T-helper 17 cell (primary cell): ENCODE results near the gene CCL18. TPM values are rescaled to one million over a fixed set of nuclear protein-coding genes. Genes with fewer than 3 reads are reported as not detected.
"Not testable (repeated sequence)": the region's sequence is repeated elsewhere in the genome, so short reads cannot be mapped to it uniquely, and the experiment has no call there.

Source experiments
- ATAC-seq: fragments of 150-1000 bp; cut with Tn5 transposase; 2 replicates; pipeline ENCODE4 v1.10.0; 2021; ENCODE audit warnings: mild to moderate bottlenecking, moderate library complexity
- DNase-seq, 3 donors: peaks; one replicate each; pipeline versions ENCODE4 v3.0.0 to v3.0.0-alpha.2; 2020 to 2021
- H3K9me3 ChIP-seq: one replicate; pipeline ENCODE4 v1.7.0; 2013; ENCODE audit warnings: low read length, mild to moderate bottlenecking; ENCODE audit not compliant: control insufficient read depth, poor library complexity, severe bottlenecking
- H3K27ac Mint-ChIP-seq: one replicate; pipeline ENCODE4 v1.8.0; 2022; ENCODE audit warnings: mild to moderate bottlenecking, moderate library complexity, mixed read lengths
- H3K27me3 Mint-ChIP-seq: one replicate; pipeline ENCODE4 v1.8.0; 2022; ENCODE audit warnings: mixed read lengths
- H3K36me3 Mint-ChIP-seq: one replicate; pipeline ENCODE4 v1.8.0; 2022; ENCODE audit warnings: low read depth, mixed read lengths
- H3K4me1 Mint-ChIP-seq: one replicate; pipeline ENCODE4 v1.8.0; 2022; ENCODE audit warnings: mild to moderate bottlenecking, mixed read lengths
- H3K4me3 Mint-ChIP-seq: one replicate; pipeline ENCODE4 v1.8.0; 2022; ENCODE audit warnings: mild to moderate bottlenecking, moderate library complexity, mixed read lengths
- total RNA-seq, 4 donors: library from RNA in 2 of 4; stranded (reverse) in 2 of 4; gene quantifications; one replicate each; pipeline ENCODE4 v1.2.3 and lab custom pipeline; 2022 to 2026

The CCL18 gene
- total RNA-seq, 2 donors from 2014 or later = not detected

- H3K27ac Mint-ChIP-seq, H3K36me3 Mint-ChIP-seq, H3K4me3 Mint-ChIP-seq, H3K4me1 Mint-ChIP-seq, H3K9me3 ChIP-seq, ATAC-seq, DNase-seq: not testable (repeated sequence)
- peaks cover 32% of the 10 kb centered on the region for H3K27me3 Mint-ChIP-seq
These were observed 51.0 kb downstream of the CCL18 start for GRCh38 chr17:36114971-36115648.

DNA sequence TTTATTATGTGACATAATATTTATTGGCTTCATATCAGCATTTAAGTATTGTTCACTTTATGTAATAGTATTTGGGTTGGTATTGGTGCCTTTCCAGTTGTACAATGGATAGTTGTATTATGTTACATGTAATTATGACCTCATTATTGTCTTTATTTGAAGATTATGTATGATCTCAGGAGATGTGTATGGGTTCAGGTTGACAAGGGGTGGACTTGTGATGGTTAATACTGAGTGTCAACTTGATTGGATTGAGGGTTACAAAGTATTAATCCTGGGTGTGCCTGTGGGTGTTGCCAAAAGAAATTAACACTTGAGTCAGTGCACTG, 51.5 kb downstream of the CCL18 start:
- peaks cover 27% of the 10 kb centered on the region for H3K27me3 Mint-ChIP-seq
- not testable (repeated sequence) for H3K4me1 Mint-ChIP-seq, H3K27ac Mint-ChIP-seq, ATAC-seq, H3K4me3 Mint-ChIP-seq, H3K36me3 Mint-ChIP-seq, DNase-seq, H3K9me3 ChIP-seq

DNA sequence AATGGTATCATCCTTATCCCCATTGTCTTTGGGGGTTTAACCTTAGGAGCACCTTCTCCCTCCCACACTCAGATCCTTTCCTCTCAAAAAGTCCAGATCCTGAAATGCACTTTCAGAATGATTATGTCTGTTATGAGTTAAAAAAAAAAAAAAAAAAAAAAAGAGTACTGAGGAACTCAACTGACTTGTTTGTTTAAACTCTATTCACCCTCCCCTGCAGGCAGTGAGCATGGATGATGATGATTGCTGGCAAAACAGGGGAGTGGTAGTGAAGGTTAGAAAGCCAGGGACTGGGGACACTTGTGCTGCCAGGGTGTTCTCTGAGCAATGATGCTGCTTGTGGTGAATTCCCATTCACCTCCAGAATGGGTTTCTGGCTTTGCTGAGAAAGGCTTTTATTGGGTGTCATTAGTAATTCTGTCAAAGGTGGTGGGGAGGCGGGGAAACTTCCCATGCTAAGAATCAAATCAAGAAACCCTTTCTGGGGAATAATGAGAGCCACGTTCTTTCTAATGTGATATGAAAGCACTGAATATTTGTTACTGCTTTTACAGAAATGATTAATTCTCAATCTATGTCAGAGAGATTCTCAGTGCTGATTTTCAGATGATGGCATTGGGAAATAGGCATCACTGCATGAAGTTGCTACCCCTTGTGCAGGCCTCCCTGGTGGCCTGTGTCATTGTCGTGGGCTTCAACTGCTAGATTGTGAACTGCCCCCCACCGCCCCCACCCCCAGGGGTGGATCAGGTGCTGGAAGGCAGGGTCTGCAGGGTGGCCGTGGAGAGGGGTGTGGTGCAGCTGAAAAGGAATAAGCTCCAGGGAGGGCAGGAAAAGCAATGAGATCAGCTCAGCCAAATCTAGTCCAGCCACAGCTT, 53.7 kb downstream of the CCL18 start:
- ATAC-seq (no peak), DNase-seq (no peak)
- Mint-ChIP-seq H3K36me3 (no peaks in the 10 kb centered on the region), H3K4me1 (no peaks in the 10 kb centered on the region), H3K27ac (no peak overlapping the region), H3K27me3 (peaks cover 29% of the 10 kb centered on the region), H3K4me3 (no peak overlapping the region)
- no peaks in the 10 kb centered on the region for H3K9me3 ChIP-seq

DNA sequence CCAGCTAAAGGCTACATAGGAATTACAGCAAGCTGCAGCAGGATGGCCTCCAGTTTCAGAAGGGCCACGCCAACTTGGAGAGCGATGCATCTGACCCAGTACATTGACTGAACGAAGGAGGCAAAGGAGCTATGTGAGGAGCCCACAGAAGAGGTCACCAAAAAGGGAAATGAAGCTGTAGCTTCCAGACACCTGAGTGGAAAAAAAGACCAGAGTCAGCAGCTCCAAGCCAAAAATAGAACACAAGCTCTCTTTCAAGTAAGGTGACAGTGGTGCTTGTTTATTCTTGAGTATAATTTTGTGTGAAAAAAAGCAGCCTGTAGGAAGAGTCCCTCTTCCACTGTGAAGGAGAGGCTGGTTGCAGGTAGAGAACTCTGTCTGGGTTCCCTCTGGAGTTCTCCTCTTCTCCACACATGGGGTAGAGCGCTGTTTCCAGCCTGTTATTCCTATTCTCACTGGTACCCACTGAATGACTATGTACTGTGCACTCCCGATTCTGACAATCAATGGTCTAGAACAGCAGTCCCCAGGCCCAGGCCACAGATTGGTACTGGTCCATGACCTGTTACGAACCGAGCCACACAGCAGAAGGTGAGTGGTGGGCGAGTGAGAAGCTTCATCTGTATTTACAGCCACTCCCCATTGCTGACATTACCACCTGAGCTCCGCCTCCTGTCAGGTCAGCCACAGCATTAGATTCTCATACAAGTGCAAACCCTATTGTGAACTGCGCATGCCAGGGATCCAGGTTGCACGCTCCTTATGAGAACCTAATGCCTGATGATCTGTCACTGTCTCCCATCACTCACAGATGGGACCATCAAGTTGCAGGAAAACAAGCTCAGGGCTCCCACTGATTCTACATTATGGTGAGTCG, 54.6 kb downstream of the CCL18 start:
- DNase-seq (no peak), ATAC-seq (no peak)
- Mint-ChIP-seq H3K27me3 (peaks cover 33% of the 10 kb centered on the region), H3K36me3 (no peaks in the 10 kb centered on the region), H3K4me1 (no peaks in the 10 kb centered on the region), H3K4me3 (no peak overlapping the region), H3K27ac (no peak overlapping the region)
- H3K9me3 ChIP-seq = no peaks in the 10 kb centered on the region

GRCh38 chr17:36120221-36120620, 56.1 kb downstream of the CCL18 start:
- H3K9me3 ChIP-seq = no peaks in the 10 kb centered on the region
- Mint-ChIP-seq H3K36me3 (no peaks in the 10 kb centered on the region), H3K4me3 (no peak overlapping the region), H3K4me1 (no peaks in the 10 kb centered on the region), H3K27ac (no peak overlapping the region), H3K27me3 (peaks cover 24% of the 10 kb centered on the region)
- DNase-seq (no peak), ATAC-seq (no peak)

GRCh38 chr17:36121099-36121498, 57.0 kb downstream of the CCL18 start:
- ATAC-seq, DNase-seq, H3K27ac Mint-ChIP-seq, H3K36me3 Mint-ChIP-seq, H3K4me1 Mint-ChIP-seq, H3K9me3 ChIP-seq, H3K4me3 Mint-ChIP-seq: not testable (repeated sequence)
- peaks cover 24% of the 10 kb centered on the region for H3K27me3 Mint-ChIP-seq

Other genes with a start within 250 kb of the CCL18 start
- under 1 TPM in 1 of 2 donors, not detected in 1; 0.50 TPM for gene HEATR9, start 195.4 kb upstream of the CCL18 start, total RNA-seq
- gene CCL5, start 183.9 kb upstream of the CCL18 start, total RNA-seq = 100 to 1,000 TPM in 1 of 2 donors, 10 to 100 TPM in 1; 15.6 to 202 TPM
- gene RDM1, start 133.5 kb upstream of the CCL18 start, total RNA-seq = not detected
- gene LYZL6, start 120.6 kb upstream of the CCL18 start, total RNA-seq = not detected
- gene CCL16, start 82.8 kb upstream of the CCL18 start, total RNA-seq = not detected
- gene CCL14, start 77.5 kb upstream of the CCL18 start, total RNA-seq = not detected
- gene CCL15, start 62.7 kb upstream of the CCL18 start, total RNA-seq = not detected
- gene CCL23, start 46.3 kb upstream of the CCL18 start, total RNA-seq = not detected
- 1 to 10 TPM; 5.8 to 8.8 TPM for gene CCL3, start 25.9 kb downstream of the CCL18 start, total RNA-seq
- 1 to 10 TPM; 2.2 to 2.4 TPM for gene CCL4, start 39.6 kb downstream of the CCL18 start, total RNA-seq
- 1 to 10 TPM; 3.5 to 3.6 TPM for gene TBC1D3B, start 112.4 kb downstream of the CCL18 start, total RNA-seq
- 1 to 10 TPM; 4.7 to 5.3 TPM for gene CCL3L1, start 132.5 kb downstream of the CCL18 start, total RNA-seq
- 1 to 10 TPM in 1 of 2 donors, under 1 TPM in 1; 0.62 to 1.6 TPM for gene CCL4L2, start 146.8 kb downstream of the CCL18 start, total RNA-seq
- under 1 TPM; 0.57 to 0.67 TPM for gene TBC1D3I, start 200.3 kb downstream of the CCL18 start, total RNA-seq